Keratinocyte (primary cell): ENCODE results near the gene RPS21.

Experiments
- EZH2 ChIP-seq: IDR thresholded peaks from one replicate; pipeline ENCODE4 v1.6.1; 2012; ENCODE audit warnings: inconsistent platforms, mild to moderate bottlenecking, low read length, moderate library complexity
- TF ChIP-seq, protein P1 (sequence below), 3 experiments: IDR thresholded peaks in 1 of 3; conservative IDR thresholded peaks in 1 of 3; optimal IDR thresholded peaks in 1 of 3; 2 replicates in 2 of 3; 3 replicates in 1 of 3; pipeline versions ENCODE3 to v1.5.1; 2011; ENCODE audit warnings: low read length in 3 of 3, mild to moderate bottlenecking in 3 of 3, moderate library complexity in 2 of 3, control low read depth in 1 of 3, inconsistent platforms in 1 of 3; ENCODE audit not compliant: insufficient read depth in 2 of 3; ENCODE audit errors: extremely low read depth in 1 of 3

DNA sequence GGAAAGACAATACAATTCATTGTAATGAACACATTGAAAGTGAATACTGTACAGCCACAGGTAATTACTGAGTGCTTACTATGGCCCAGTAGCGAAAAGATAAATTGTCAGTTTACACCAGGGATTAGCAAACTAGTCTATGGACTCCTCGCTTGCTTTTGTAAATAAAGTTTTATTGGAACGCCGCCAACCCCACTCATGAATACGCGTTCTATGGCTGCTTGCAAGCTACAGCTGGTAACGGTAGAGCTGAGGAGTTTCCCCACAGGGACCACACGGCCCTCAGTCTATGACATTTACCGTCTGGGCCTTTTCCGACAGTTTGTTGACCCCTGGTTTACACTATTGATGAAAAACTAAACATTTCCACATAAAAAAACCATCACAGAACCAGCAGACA, 44.0 kb upstream of the RPS21 start:
- TF ChIP-seq, protein P1, sequence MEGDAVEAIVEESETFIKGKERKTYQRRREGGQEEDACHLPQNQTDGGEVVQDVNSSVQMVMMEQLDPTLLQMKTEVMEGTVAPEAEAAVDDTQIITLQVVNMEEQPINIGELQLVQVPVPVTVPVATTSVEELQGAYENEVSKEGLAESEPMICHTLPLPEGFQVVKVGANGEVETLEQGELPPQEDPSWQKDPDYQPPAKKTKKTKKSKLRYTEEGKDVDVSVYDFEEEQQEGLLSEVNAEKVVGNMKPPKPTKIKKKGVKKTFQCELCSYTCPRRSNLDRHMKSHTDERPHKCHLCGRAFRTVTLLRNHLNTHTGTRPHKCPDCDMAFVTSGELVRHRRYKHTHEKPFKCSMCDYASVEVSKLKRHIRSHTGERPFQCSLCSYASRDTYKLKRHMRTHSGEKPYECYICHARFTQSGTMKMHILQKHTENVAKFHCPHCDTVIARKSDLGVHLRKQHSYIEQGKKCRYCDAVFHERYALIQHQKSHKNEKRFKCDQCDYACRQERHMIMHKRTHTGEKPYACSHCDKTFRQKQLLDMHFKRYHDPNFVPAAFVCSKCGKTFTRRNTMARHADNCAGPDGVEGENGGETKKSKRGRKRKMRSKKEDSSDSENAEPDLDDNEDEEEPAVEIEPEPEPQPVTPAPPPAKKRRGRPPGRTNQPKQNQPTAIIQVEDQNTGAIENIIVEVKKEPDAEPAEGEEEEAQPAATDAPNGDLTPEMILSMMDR (optimal IDR thresholded peaks at IDR 0.05 in 1 of 3, IDR thresholded peaks at IDR 0.05 in 1 of 3, conservative IDR thresholded peaks at IDR 0.05 in 1 of 3; ENCODE audit: extremely low read depth in 1 of 3, insufficient read depth in 2 of 3, low read length in 3 of 3), result no peak
- TF ChIP-seq EZH2, result no peak
